Osteocyte (in vitro differentiated cells): ENCODE data around the gene CCNK. TPM values are rescaled to one million over a fixed set of nuclear protein-coding genes. Genes with fewer than 3 reads are reported as not detected.

Experiments
- DNase-seq: peaks from one replicate; pipeline ENCODE4 v3.0.0; 2021; ENCODE audit warnings: mixed read lengths; ENCODE audit not compliant: unreplicated experiment; ENCODE audit errors: extremely low spot score
- H3K27ac Mint-ChIP-seq: one replicate; pipeline ENCODE4 v1.8.0; 2021; ENCODE audit warnings: mild to moderate bottlenecking, mixed read lengths; ENCODE audit not compliant: unreplicated experiment
- H3K27me3 Mint-ChIP-seq: one replicate; pipeline ENCODE4 v1.8.0; 2021; ENCODE audit warnings: mixed read lengths; ENCODE audit not compliant: unreplicated experiment
- H3K36me3 Mint-ChIP-seq: one replicate; pipeline ENCODE4 v1.8.0; 2021; ENCODE audit warnings: mixed read lengths; ENCODE audit not compliant: unreplicated experiment
- H3K4me1 Mint-ChIP-seq: one replicate; pipeline ENCODE4 v1.8.0; 2021; ENCODE audit warnings: mixed read lengths; ENCODE audit not compliant: unreplicated experiment
- H3K4me3 Mint-ChIP-seq: one replicate; pipeline ENCODE4 v1.8.0; 2021; ENCODE audit warnings: mild to moderate bottlenecking, moderate library complexity, mixed read lengths; ENCODE audit not compliant: unreplicated experiment
- H3K9me3 Mint-ChIP-seq: one replicate; pipeline ENCODE4 v1.8.0; 2021; ENCODE audit warnings: mixed read lengths; ENCODE audit not compliant: unreplicated experiment
- CTCF ChIP-seq: fragments of 200-600 bp; sonication (generic); IDR thresholded peaks from 2 replicates; pipeline ENCODE4 v1.5.0; 2021; ENCODE audit warnings: antibody characterized with exemption, mild to moderate bottlenecking, moderate library complexity
- total RNA-seq: library from RNA; stranded (reverse); gene quantifications from 2 replicates; pipeline ENCODE4 v1.2.1, GENCODE V29; 2021

Gene CCNK
- total RNA-seq, 1 donor from 2014 or later: 57.4 TPM

GRCh38 chr14:99468836-99469592 lies 12.2 kb upstream of the CCNK start:
- no peak for DNase-seq
- Mint-ChIP-seq H3K4me1 (peaks cover 46% of the 10 kb centered on the region), H3K27ac (no peak overlapping the region), H3K27me3 (no peaks in the 10 kb centered on the region), H3K36me3 (no peaks in the 10 kb centered on the region), H3K4me3 (no peak overlapping the region), H3K9me3 (no peaks in the 10 kb centered on the region)
- no peak for TF ChIP-seq CTCF

DNA sequence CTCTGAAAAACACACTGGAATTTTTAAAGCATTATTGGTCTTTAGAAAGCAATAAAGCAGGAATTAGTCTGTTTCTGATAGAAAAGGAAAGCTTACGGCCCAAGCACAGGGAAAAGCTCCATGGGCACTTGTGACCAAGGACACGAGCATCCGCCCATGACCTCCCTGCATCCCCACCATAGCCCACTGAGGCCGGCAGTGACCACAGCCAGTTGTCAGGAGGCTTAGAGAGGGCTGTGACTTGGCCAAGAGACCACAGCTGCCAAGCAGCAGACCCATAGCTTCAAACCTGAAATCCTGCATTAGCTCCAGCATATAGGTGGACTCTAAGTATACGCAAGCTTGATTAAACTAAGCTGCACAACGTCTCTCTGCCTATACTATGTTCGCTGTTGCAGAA lies 9.5 kb upstream of the CCNK start:
- Mint-ChIP-seq H3K27me3 (no peaks in the 10 kb centered on the region), H3K9me3 (no peaks in the 10 kb centered on the region), H3K4me3 (no peak overlapping the region), H3K27ac (no peak overlapping the region), H3K36me3 (no peaks in the 10 kb centered on the region), H3K4me1 (peaks cover 46% of the 10 kb centered on the region)
- TF ChIP-seq CTCF: no peak
- DNase-seq: no peak

- H3K9me3 Mint-ChIP-seq: no peaks in the 10 kb centered on the region
- peaks cover 39% of the 10 kb centered on the region for H3K4me1 Mint-ChIP-seq
- TF ChIP-seq CTCF: no peak
- no peak for DNase-seq
- H3K27ac Mint-ChIP-seq: no peak overlapping the region
- no peak overlapping the region for H3K4me3 Mint-ChIP-seq
- H3K27me3 Mint-ChIP-seq: no peaks in the 10 kb centered on the region
- H3K36me3 Mint-ChIP-seq: no peaks in the 10 kb centered on the region
Measured at GRCh38 chr14:99472937-99473336, 8.3 kb upstream of the CCNK start.

GRCh38 chr14:99473458-99473857 lies 7.8 kb upstream of the CCNK start:
- Mint-ChIP-seq H3K4me3 (no peak overlapping the region), H3K27ac (no peak overlapping the region), H3K9me3 (no peaks in the 10 kb centered on the region), H3K4me1 (peaks cover 40% of the 10 kb centered on the region), H3K27me3 (no peaks in the 10 kb centered on the region), H3K36me3 (no peaks in the 10 kb centered on the region)
- TF ChIP-seq CTCF: no peak
- DNase-seq: no peak

GRCh38 chr14:99475179-99475578 lies 6.0 kb upstream of the CCNK start:
- Mint-ChIP-seq H3K9me3 (no peaks in the 10 kb centered on the region), H3K4me1 (peaks cover 40% of the 10 kb centered on the region), H3K27ac (no peak overlapping the region), H3K27me3 (no peaks in the 10 kb centered on the region), H3K36me3 (no peaks in the 10 kb centered on the region), H3K4me3 (no peak overlapping the region)
- no peak for TF ChIP-seq CTCF
- no peak for DNase-seq
